Esophagus muscularis mucosa (tissue), 3 donors: ENCODE data around the gene DRD3.

Experiments
- CTCF ChIP-seq, 3 experiments: fragments of 200-600 bp in 2 of 3; fragments of 450-650 bp in 1 of 3; sonication (generic) in 2 of 3; IDR thresholded peaks; one replicate each; pipeline ENCODE4 v1.5.1; 2017 to 2019; ENCODE audit warnings: antibody characterized with exemption in 3 of 3, mild to moderate bottlenecking in 2 of 3, moderate library complexity in 1 of 3
- POLR2A ChIP-seq: fragments of 450-650 bp; IDR thresholded peaks from one replicate; pipeline ENCODE4 v1.6.1; 2017; ENCODE audit warnings: antibody characterized with exemption, moderate library complexity, mild to moderate bottlenecking, low read depth

DNA sequence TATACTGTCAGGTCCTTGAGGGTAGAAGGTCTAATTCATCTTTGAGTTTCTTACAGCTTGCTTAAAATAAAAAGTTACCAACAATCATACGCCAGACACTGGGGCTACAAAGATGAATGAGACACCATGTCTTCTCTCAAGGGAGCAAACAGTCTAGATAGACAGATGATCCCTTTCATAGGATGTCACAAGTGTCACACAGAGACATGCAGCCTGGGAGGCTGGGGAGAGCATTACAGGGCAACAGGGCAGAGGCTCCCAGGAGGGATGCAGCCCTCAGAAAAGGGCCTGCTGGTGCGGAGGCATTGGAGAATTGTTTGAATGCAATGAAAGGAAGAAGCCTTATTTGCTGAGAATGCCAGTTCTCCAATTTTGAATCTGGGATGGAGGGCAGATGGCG is 39.0 kb downstream of the DRD3 start:
- no peak for TF ChIP-seq CTCF (IDR thresholded peaks at IDR 0.05)
- no peak for TF ChIP-seq POLR2A
